HepG2 (cell line): ENCODE data around the gene NUAK1.

Experiments
- ARNT ChIP-seq: fragments of 450-650 bp; IDR thresholded peaks from 2 replicates; pipeline ENCODE4 v1.6.1; 2017
- BHLHE40 ChIP-seq: IDR thresholded peaks from 2 replicates; pipeline ENCODE4 v1.6.1; 2011; ENCODE audit warnings: low read length, improper control_type of control experiment
- EZH2 ChIP-seq: conservative IDR thresholded peaks from 2 replicates; pipeline ENCODE4 v1.6.1; 2012; ENCODE audit warnings: mild to moderate bottlenecking, low read depth, low read length, moderate library complexity
- FOXA3 ChIP-seq: IDR thresholded peaks from 2 replicates; pipeline ENCODE4 v1.6.1; 2016; ENCODE audit warnings: missing genetic modification reagents, missing compliant biosample characterization
- GTF2F1 ChIP-seq: fragments of 150-350 bp; IDR thresholded peaks from 2 replicates; pipeline ENCODE4 v1.6.1; 2014; ENCODE audit warnings: low read length
- IKZF1 ChIP-seq: fragments of 450-650 bp; IDR thresholded peaks from 2 replicates; pipeline ENCODE4 v1.7.1; 2016
- MTF1 ChIP-seq: sonication (generic); formaldehyde crosslinking; IDR thresholded peaks from 2 replicates; pipeline ENCODE4 v1.5.0; 2020; ENCODE audit warnings: missing genetic modification reagents
- POLR2A ChIP-seq, 2 experiments: IDR thresholded peaks; 2 replicates each; pipeline ENCODE4 v1.6.1; 2011; ENCODE audit warnings: low read depth in 2 of 2, low read length in 2 of 2, mild to moderate bottlenecking in 1 of 2, moderate library complexity in 1 of 2; ENCODE audit not compliant: insufficient read depth in 1 of 2
- RERE ChIP-seq: IDR thresholded peaks from 2 replicates; pipeline ENCODE4 v1.6.1; 2016; ENCODE audit warnings: low read depth, missing genetic modification reagents, missing compliant biosample characterization
- SETDB1 ChIP-seq: sonication (generic); formaldehyde crosslinking; IDR thresholded peaks from 2 replicates; pipeline ENCODE4 v1.5.1; 2020; ENCODE audit warnings: missing genetic modification reagents, mild to moderate bottlenecking, borderline replicate concordance
- ZFAT ChIP-seq: sonication (generic); formaldehyde crosslinking; conservative IDR thresholded peaks from 2 replicates; pipeline ENCODE4 v1.8.1; 2023; ENCODE audit warnings: missing genetic modification reagents, inconsistent platforms
- ZNF704 ChIP-seq: sonication (generic); formaldehyde crosslinking; IDR thresholded peaks from 2 replicates; pipeline ENCODE4 v1.8.1; 2023; ENCODE audit warnings: mild to moderate bottlenecking, inconsistent platforms, moderate library complexity, missing genetic modification reagents, borderline replicate concordance
- TF ChIP-seq, protein P1 (sequence below): sonication (generic); formaldehyde crosslinking; conservative IDR thresholded peaks from 2 replicates; pipeline ENCODE4 v1.8.0; 2022; ENCODE audit warnings: missing genetic modification reagents
- TF ChIP-seq, protein P2 (sequence below): sonication (generic); formaldehyde crosslinking; IDR thresholded peaks from 2 replicates; pipeline ENCODE4 v1.9.0; 2021; ENCODE audit warnings: missing genetic modification reagents, mild to moderate bottlenecking, borderline replicate concordance

GRCh38 chr12:106023039-106023438 is 115.7 kb downstream of the NUAK1 start:
- no peak for TF ChIP-seq RERE (CRISPR knock-in tag)
- TF ChIP-seq BHLHE40, result no peak
- TF ChIP-seq SETDB1 (CRISPR knock-in tag), result no peak
- no peak for TF ChIP-seq POLR2A (IDR thresholded peaks at IDR 0.05; ENCODE audit: insufficient read depth in 1 of 2, low read depth in 2 of 2, low read length in 2 of 2)
- no peak for TF ChIP-seq FOXA3 (CRISPR knock-in tag)
- TF ChIP-seq ZNF704, result no peak
- TF ChIP-seq ZFAT (CRISPR knock-in tag), result no peak
- TF ChIP-seq, protein P1, sequence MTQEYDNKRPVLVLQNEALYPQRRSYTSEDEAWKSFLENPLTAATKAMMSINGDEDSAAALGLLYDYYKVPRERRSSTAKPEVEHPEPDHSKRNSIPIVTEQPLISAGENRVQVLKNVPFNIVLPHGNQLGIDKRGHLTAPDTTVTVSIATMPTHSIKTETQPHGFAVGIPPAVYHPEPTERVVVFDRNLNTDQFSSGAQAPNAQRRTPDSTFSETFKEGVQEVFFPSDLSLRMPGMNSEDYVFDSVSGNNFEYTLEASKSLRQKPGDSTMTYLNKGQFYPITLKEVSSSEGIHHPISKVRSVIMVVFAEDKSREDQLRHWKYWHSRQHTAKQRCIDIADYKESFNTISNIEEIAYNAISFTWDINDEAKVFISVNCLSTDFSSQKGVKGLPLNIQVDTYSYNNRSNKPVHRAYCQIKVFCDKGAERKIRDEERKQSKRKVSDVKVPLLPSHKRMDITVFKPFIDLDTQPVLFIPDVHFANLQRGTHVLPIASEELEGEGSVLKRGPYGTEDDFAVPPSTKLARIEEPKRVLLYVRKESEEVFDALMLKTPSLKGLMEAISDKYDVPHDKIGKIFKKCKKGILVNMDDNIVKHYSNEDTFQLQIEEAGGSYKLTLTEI (CRISPR knock-in tag), result no peak
- TF ChIP-seq IKZF1, result no peak
- TF ChIP-seq, protein P2, sequence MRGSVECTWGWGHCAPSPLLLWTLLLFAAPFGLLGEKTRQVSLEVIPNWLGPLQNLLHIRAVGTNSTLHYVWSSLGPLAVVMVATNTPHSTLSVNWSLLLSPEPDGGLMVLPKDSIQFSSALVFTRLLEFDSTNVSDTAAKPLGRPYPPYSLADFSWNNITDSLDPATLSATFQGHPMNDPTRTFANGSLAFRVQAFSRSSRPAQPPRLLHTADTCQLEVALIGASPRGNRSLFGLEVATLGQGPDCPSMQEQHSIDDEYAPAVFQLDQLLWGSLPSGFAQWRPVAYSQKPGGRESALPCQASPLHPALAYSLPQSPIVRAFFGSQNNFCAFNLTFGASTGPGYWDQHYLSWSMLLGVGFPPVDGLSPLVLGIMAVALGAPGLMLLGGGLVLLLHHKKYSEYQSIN (CRISPR knock-in tag), result no peak
- TF ChIP-seq GTF2F1, result no peak
- no peak for TF ChIP-seq EZH2
- no peak for TF ChIP-seq MTF1 (CRISPR knock-in tag)
- TF ChIP-seq ARNT, result no peak
